HL-60 (cell line): Measurements from ENCODE around the gene BCL11B.

Experiments
- DNase-seq, 2 experiments: peaks; one replicate each; pipeline ENCODE4 v3.0.0-alpha.2; 2010 to 2020; ENCODE audit warnings: low read depth in 1 of 2, low spot score in 1 of 2
- H3K27ac ChIP-seq: fragments of 250-450 bp; sonication (Bioruptor Pico); replicated peaks from 2 replicates; pipeline ENCODE4 v1.5.1; 2020; ENCODE audit warnings: mild to moderate bottlenecking, moderate library complexity
- H3K27me3 ChIP-seq: fragments of 250-450 bp; sonication (Bioruptor Pico); 2 replicates; pipeline ENCODE4 v1.5.1; 2021; ENCODE audit warnings: mild to moderate bottlenecking, moderate library complexity; ENCODE audit not compliant: insufficient read depth, poor library complexity, severe bottlenecking
- H3K4me3 ChIP-seq: replicated peaks from 2 replicates; pipeline ENCODE4 v1.5.1; 2011; ENCODE audit warnings: mild to moderate bottlenecking, control low read depth, low read length; ENCODE audit not compliant: insufficient read depth
- CTCF ChIP-seq: IDR thresholded peaks from one replicate; pipeline ENCODE4 v1.5.1; 2011; ENCODE audit warnings: low read length, control low read depth, inconsistent platforms; ENCODE audit not compliant: insufficient read depth
- GABPA ChIP-seq: IDR thresholded peaks from 2 replicates; pipeline ENCODE4 v1.6.1; 2012; ENCODE audit warnings: low read depth
- POLR2AphosphoS5 ChIP-seq: IDR thresholded peaks from 2 replicates; pipeline ENCODE4 v1.6.1; 2012; ENCODE audit warnings: low read depth
- REST ChIP-seq: IDR thresholded peaks from 2 replicates; pipeline ENCODE4 v1.6.1; 2012; ENCODE audit warnings: low read depth; ENCODE audit not compliant: insufficient replicate concordance
- SPI1 ChIP-seq: IDR thresholded peaks from 2 replicates; pipeline ENCODE4 v1.6.1; 2012; ENCODE audit warnings: low read depth, mild to moderate bottlenecking, borderline replicate concordance

The BCL11B gene

GRCh38 chr14:99127651-99128167 lies 144.3 kb downstream of the BCL11B start:
- TF ChIP-seq CTCF: no peak
- no peak for TF ChIP-seq GABPA
- TF ChIP-seq REST: no peak
- no peak for TF ChIP-seq SPI1
- TF ChIP-seq POLR2AphosphoS5: no peak
- Histone ChIP-seq H3K27me3 (no peaks in the 10 kb centered on the region), H3K27ac (no peak overlapping the region), H3K4me3 (no peak overlapping the region)
- no peak for DNase-seq

- no peak overlapping the region for H3K4me3 ChIP-seq
- H3K27ac ChIP-seq: no peak overlapping the region
- DNase-seq: no peak
- no peaks in the 10 kb centered on the region for H3K27me3 ChIP-seq
- TF ChIP-seq SPI1 (no peak), POLR2AphosphoS5 (no peak), GABPA (no peak), CTCF (no peak), REST (no peak)
Measured at GRCh38 chr14:99125616-99126431, 146.2 kb downstream of the BCL11B start.

- Histone ChIP-seq H3K27ac (no peak overlapping the region), H3K27me3 (no peaks in the 10 kb centered on the region), H3K4me3 (no peak overlapping the region)
- TF ChIP-seq GABPA: no peak
- no peak for DNase-seq
Measured at GRCh38 chr14:99125113-99125512, 146.9 kb downstream of the BCL11B start.

GRCh38 chr14:99124482-99125105 lies 147.4 kb downstream of the BCL11B start:
- Histone ChIP-seq H3K4me3 (no peak overlapping the region), H3K27me3 (no peaks in the 10 kb centered on the region), H3K27ac (no peak overlapping the region)
- no peak for TF ChIP-seq GABPA
- TF ChIP-seq POLR2AphosphoS5: no peak
- no peak for TF ChIP-seq CTCF
- TF ChIP-seq SPI1: no peak
- TF ChIP-seq REST: no peak
- no peak for DNase-seq
